ENCODE measurements around the gene ENG.

GRCh38 chr9:127796852-127797370 lies 57.5 kb downstream of the ENG start:
- TF ChIP-seq CTCF (IDR thresholded peaks at IDR 0.05; ENCODE audit: low read depth, low read length, poor library complexity, severe bottlenecking) (no peak), EZH2phosphoT487 (IDR thresholded peaks at IDR 0.05; ENCODE audit: borderline replicate concordance, low read length) (no peak)

Data from DOHH2 (cell line).